PC-9 (cell line): ENCODE data around the gene CHMP4B.

Source experiments
- CTCF ChIP-seq: fragments of 200-600 bp; sonication (generic); conservative IDR thresholded peaks from 2 replicates; pipeline ENCODE4 v1.6.1; 2017; ENCODE audit warnings: mixed run types, antibody characterized with exemption, mild to moderate bottlenecking, moderate library complexity
- EZH2 ChIP-seq: fragments of 200-600 bp; sonication (generic); IDR thresholded peaks from 2 replicates; pipeline ENCODE4 v1.8.0; 2017; ENCODE audit warnings: antibody characterized with exemption, low read depth

DNA sequence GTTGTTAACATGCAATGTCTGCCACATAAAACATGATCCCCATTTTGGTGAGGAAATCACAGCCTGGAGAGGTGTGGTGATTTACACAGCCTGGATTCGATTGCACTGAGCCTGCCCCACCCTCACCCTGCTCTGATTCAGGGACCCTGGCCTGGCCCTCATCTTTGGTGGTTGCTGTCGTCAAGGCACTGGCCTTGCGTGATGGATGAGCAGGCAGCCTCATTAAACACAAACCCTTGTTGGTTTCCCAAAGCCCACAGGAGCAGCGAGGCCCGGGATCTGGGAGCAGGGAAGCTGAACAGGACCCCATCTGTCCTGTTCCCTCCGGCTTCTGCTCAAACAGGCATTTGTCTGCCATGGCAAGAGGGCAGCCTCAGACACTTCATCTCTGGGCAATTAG, 70.8 kb downstream of the CHMP4B start:
- no peak for TF ChIP-seq CTCF
- TF ChIP-seq EZH2: no peak
